Thyroid gland (tissue), 4 donors: ENCODE measurements around the gene MIDN. TPM values are rescaled to one million over a fixed set of nuclear protein-coding genes. Genes with fewer than 3 reads are reported as not detected.

ENCODE experiments used
- DNase-seq, 2 donors: peaks; one replicate each; pipeline ENCODE4 v3.0.0-alpha.2; 2019
- H3K27ac ChIP-seq, 3 donors: fragments of 200-600 bp; sonication (generic); 1 replicate in 2 of 3; 2 replicates in 1 of 3; pipeline ENCODE4 v1.5.1; 2016 to 2019; ENCODE audit warnings: mild to moderate bottlenecking in 1 of 3, moderate library complexity in 1 of 3
- H3K27me3 ChIP-seq: fragments of 200-600 bp; sonication (generic); one replicate; pipeline ENCODE4 v1.5.1; 2019
- H3K36me3 ChIP-seq, 2 donors: fragments of 200-600 bp; sonication (generic); one replicate each; pipeline ENCODE4 v1.5.1; 2016 to 2019
- H3K4me1 ChIP-seq, 2 donors: fragments of 200-600 bp; sonication (generic); one replicate each; pipeline ENCODE4 v1.5.1; 2017 to 2019
- H3K4me3 ChIP-seq, 3 donors: fragments of 200-600 bp; sonication (generic); replicated peaks in 1 of 3; 1 replicate in 2 of 3; 2 replicates in 1 of 3; pipeline ENCODE4 v1.5.1; 2016; ENCODE audit warnings: mild to moderate bottlenecking in 1 of 3
- H3K9me3 ChIP-seq: fragments of 200-600 bp; sonication (generic); one replicate; pipeline ENCODE4 v1.5.1; 2017
- CTCF ChIP-seq, 6 experiments: fragments of 200-600 bp in 3 of 6; fragments of 450-650 bp in 3 of 6; sonication (generic) in 3 of 6; IDR thresholded peaks; one replicate each; pipeline ENCODE4 v1.5.1; 2016 to 2019; ENCODE audit warnings: antibody characterized with exemption in 6 of 6, mild to moderate bottlenecking in 2 of 6, inconsistent platforms in 1 of 6, moderate library complexity in 1 of 6
- POLR2A ChIP-seq, 2 donors: fragments of 450-650 bp; IDR thresholded peaks; one replicate each; pipeline ENCODE4 v1.6.1; 2017; ENCODE audit warnings: antibody characterized with exemption in 2 of 2, mild to moderate bottlenecking in 2 of 2, moderate library complexity in 1 of 2
- WGBS, 2 donors: methylation state at CpG; one replicate each; pipeline ENCODE4 v1.1.5; 2017; 5-methylcytosine and 5-hydroxymethylcytosine counted together
- intact Hi-C: fragments of 100-400 bp; cut with DNase I; formaldehyde crosslinking; loops from one replicate; pipeline ENCODE4 v1.15.1; 2023
- total RNA-seq, 4 donors: library from RNA; depleted of rRNA; stranded (reverse); fragments of >200 nt; gene quantifications; one replicate each; pipeline ENCODE4 v1.2.3, GENCODE V29; 2016

Gene MIDN
- total RNA-seq, 4 donors from 2014 or later = 16.2 to 89.2 (median 17.9) TPM

DNA sequence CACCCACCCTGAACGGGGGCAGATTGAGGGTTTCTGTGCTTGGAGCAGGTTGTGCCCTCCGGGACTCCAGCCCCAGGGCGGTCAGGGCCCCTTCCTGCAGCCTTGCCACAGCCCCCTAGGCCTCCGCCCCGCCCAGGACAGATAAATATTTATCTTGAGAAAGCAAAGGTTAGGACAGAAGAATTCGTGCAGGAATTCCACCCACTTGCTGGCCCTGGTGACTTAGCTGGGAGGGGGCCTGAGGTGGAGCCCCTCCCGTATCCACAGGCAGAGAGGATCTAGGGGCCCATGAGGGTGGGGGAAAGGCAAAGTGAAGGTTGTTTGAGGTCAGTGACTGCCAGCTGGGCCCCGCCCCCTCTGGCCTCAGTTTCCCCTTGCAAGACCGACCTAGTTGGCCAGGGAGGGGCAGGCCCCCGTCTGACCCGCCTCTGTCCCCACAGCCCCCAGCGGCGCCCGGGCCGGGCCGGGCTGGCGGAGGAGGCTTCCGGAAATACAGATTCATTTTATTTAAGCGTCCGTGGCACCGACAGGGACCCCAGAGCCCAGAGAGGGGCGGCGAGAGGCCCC is 5.2 kb downstream of the MIDN start:
- TF ChIP-seq CTCF (IDR thresholded peaks at IDR 0.05) = no peak
- peak overlapping the region in 1 of 3 donors; percentile 83 for H3K4me3 ChIP-seq
- H3K9me3 ChIP-seq = no peaks in the 10 kb centered on the region
- WGBS, 2 donors = 36 to 42% methylated on average over 9 to 17 of the region's 23 CpGs
- no peak for DNase-seq
- H3K27ac ChIP-seq = peak overlapping the region; percentile 84 to 99 (median 98)
- peaks cover 56 to 66% of the 10 kb centered on the region in 2 donors for H3K36me3 ChIP-seq
- peaks cover 35 to 68% of the 10 kb centered on the region in 2 donors for H3K4me1 ChIP-seq
- intact Hi-C loops = no loop called here
- no peaks in the 10 kb centered on the region for H3K27me3 ChIP-seq

GRCh38 chr19:1254081-1254527 is 5.7 kb downstream of the MIDN start:
- TF ChIP-seq POLR2A (IDR thresholded peaks at IDR 0.05) (no peak), CTCF (IDR thresholded peaks at IDR 0.05) (no peak)
- H3K27me3 ChIP-seq = no peaks in the 10 kb centered on the region
- H3K4me3 ChIP-seq = peak overlapping the region in 1 of 3 donors; percentile 83
- intact Hi-C loops = no loop called here
- no peaks in the 10 kb centered on the region for H3K9me3 ChIP-seq
- peaks cover 35 to 73% of the 10 kb centered on the region in 2 donors for H3K4me1 ChIP-seq
- 86 to 93% methylated on average over 21 to 26 of the region's 37 CpGs for WGBS, 2 donors
- peaks cover 56 to 69% of the 10 kb centered on the region in 2 donors for H3K36me3 ChIP-seq
- peak overlapping the region; percentile 84 to 99 (median 98) for H3K27ac ChIP-seq
- DNase-seq = no peak

DNA sequence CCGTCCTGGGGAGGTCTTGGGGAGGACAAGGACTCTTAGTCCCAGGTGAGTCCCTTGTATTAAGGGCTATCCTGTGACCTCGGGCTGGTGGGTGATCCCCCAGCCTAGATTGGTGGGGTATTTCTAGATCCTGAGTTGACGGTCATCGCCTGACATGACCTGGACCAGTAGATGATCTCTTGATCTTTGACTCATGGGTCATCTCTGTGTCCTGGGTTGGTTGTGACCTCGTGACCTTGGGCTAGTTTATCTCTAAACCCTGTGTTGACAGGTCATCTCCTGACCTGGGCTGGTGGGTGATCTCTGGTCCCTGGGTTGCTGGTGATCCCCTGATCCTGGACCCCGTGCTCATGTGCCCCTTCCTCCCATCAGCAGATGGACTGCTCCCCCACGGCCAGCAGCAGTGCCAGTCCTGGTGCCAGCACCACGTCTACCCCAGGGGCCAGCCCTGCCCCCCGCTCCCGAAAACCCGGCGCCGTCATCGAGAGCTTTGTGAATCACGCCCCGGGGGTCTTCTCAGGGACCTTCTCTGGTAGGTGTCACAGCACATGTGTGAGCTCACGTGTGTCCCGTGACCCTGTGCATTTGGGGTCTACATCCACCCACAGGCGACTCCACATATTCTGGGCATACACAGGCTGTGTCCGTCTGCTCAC is 6.3 kb downstream of the MIDN start:
- DNase-seq = no peak
- H3K4me1 ChIP-seq = peaks cover 35 to 79% of the 10 kb centered on the region in 2 donors
- H3K27me3 ChIP-seq = no peaks in the 10 kb centered on the region
- intact Hi-C loops = no loop called here
- peak overlapping the region; percentile 33 to 99 (median 98) for H3K27ac ChIP-seq
- peak overlapping the region in 1 of 3 donors; percentile 83 for H3K4me3 ChIP-seq
- TF ChIP-seq CTCF (IDR thresholded peaks at IDR 0.05) (no peak), POLR2A (IDR thresholded peaks at IDR 0.05) (no peak)
- WGBS, 2 donors = 87 to 97% methylated on average over 13 to 18 of the region's 20 CpGs
- H3K36me3 ChIP-seq = peaks cover 56 to 69% of the 10 kb centered on the region in 2 donors
- H3K9me3 ChIP-seq = no peaks in the 10 kb centered on the region

DNA sequence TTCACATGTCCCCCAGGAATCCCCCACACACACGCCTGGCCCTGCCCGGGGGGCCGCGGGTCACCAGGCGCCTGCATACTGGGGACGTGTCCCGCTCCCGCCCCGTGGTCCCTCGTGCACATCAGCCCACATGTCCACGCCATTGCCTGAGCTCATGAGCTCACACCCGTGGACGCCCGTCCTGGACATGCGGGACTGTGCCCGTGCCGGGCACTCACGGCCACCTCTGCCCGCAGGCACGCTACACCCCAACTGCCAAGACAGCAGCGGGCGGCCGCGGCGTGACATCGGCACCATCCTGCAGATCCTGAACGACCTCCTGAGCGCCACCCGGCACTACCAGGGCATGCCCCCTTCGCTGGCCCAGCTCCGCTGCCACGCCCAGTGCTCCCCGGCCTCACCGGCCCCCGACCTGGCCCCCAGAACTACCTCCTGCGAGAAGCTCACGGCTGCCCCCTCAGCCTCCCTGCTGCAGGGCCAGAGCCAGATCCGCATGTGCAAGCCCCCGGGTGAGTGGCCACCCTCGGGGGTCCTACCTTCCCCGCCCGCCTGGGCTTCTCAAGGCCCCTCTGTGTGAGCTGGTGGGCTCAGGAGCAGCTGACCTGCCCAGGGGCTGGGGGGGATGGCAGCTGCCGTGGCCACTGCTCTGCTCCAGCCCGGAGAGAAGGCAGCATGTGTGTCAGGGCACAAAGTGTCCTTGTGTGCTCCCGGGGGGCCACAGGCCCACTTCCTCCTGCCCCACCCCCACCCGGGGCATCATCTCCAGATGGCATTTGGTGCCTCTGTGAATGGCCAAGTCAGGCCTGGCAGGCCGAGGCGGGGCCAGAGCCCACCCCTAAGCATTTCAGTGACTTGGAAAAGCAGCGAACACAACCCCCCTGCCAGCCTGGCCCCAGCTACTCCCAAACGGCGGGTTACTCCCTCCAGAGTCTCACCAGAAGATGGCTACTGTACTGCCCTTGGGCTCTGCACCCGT is 7.1 kb downstream of the MIDN start:
- no peak for TF ChIP-seq CTCF (IDR thresholded peaks at IDR 0.05)
- H3K27ac ChIP-seq = peak overlapping the region in 2 of 3 donors; percentile 98 to 99
- WGBS, 2 donors = 92 to 96% methylated on average over 40 to 41 of the region's 52 CpGs
- DNase-seq = no peak
- peaks cover 50 to 65% of the 10 kb centered on the region in 2 donors for H3K36me3 ChIP-seq
- intact Hi-C loops = no loop called here
- H3K9me3 ChIP-seq = no peaks in the 10 kb centered on the region
- H3K4me1 ChIP-seq = peaks cover 39 to 86% of the 10 kb centered on the region in 2 donors
- H3K4me3 ChIP-seq = no peak overlapping the region
- H3K27me3 ChIP-seq = no peaks in the 10 kb centered on the region
